Stimulated activated CD8-positive, alpha-beta memory T cell treated with anti-CD3 and anti-CD28 coated beads, Interleukin-15, amount 100 ng/mL, for 24 hours (primary cell): ENCODE measurements around the gene WDR5.
"Not testable (repeated sequence)": the region's sequence is repeated elsewhere in the genome, so short reads cannot be mapped to it uniquely, and the experiment has no call there.

Experiments used
- DNase-seq: peaks from one replicate; pipeline ENCODE4 v3.0.0-alpha.2; 2020; ENCODE audit warnings: low read depth

Gene WDR5

GRCh38 chr9:134135343-134136117, at the start of gene WDR5:
Gene WDR5 (plus strand): TSS chr9:134136082. CDS start chr9:134139878, 3,796 bp downstream.
- DNase-seq: peak; percentile 88

DNA sequence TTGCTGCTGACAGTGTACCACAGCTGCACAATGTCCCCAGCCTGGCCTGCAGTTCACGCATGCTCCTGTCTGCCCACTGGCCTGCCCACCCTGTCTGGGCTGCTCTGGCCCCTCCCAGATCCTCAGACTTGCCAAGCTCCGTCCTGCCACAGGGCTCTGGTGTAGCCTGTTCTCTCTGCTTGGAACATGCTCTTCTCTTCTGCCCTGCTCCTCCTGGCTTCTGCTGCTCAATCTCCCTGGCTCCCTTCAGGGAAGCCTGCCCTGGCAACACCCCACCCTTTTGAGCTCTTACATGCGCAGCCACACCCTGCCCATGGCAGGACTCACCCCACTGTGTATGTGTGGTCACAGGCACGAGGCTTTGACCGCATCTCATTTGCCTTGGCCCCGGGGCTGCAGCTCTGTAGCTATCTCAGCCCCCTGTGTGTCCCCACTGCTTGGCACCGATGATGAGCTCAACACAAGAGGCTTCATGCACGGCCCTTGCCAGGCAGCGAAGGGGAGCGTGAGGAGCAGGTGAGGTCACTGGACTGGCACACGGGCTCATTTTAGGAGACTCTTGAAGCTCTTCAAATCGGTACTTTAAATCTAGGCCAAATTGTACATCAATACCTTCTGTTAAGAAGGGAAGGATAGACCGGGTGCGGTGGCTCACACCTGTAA, 47.7 kb upstream of the WDR5 start:
- no peak for DNase-seq

DNA sequence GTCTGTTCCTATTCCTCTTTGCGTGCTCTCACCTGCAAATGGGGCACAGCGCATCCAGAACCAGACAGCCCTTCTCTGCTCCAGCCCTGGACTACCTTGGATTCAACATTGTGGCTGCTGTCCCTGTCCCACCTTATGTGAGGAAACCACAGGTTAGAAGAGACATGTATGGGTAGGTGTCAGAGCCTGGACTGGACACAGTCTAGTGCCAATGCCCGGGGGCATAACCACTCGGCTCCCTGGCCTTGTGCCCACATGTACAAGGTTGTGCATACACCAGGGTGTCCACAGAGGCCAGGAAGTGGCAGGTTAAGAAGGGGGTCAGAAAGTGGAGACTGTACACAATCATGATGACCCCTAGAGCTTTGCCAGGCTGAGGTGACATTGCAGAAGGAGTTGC, 45.9 kb upstream of the WDR5 start:
- no peak for DNase-seq

GRCh38 chr9:134099123-134099761, 36.6 kb upstream of the WDR5 start:
- DNase-seq: no peak

DNA sequence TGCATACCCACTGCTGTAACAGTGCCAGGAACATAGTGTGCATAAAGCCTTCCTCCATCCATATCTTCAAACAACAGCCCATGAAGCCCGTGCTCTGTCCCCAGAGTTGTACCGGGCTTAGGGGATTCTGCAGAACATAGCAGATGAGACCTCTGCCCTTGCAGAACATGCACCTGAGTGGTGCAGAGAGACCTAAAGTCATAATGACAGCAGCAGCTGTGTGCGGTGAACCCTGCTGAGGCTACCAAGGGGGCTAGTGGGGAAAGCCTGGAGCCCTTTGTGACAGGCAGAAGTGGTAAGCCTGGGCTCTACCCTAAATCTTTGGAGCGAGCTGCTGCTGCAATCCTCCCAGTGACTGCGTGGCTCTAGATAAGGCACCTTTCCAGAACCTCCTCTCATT, 35.8 kb upstream of the WDR5 start:
- DNase-seq: no peak

DNA sequence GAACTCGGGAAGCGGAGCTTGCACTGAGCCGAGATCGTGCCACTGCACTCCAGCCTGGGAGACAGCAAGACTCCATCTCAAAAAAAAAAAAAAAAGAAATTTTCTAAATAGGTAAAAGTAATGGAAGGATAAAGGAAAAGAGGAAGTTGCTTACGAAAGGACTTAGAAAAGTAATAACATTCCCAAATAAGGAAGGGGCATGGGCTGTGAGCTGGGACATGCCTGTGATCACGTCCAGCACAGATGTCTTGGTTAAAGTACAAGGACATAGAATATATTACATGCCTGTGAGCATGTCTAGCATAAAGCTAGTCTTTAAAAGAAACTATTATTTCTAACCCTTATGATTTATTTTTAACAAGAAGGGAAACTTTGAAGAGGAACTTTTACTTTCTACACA, 34.7 kb upstream of the WDR5 start:
- DNase-seq: not testable (repeated sequence)

DNA sequence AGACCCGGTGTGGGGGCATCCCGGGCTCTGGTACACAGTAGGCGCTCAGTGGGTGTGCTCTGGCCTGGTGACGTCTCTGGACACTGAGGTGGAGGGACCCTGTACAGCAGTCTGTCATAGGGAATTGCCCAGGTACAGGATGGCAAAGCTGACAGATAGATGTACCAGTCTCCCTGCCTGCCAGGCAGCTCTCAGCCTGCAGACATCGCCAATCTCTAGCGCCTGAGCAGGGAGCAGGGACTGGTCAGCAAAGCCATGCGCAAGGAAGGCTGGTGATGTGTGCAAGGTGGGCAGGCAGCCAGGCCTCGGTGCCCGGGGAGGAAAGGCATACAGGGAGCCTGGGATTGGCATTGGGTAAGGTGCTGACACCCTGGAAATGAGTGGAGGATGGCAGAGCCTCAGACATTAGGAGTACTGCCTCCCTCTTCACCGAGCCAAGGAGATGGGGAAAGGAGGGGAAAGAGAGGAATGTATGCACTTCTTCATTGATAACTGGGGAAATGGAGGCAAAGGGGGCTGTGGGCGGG, 34.2 kb upstream of the WDR5 start:
- DNase-seq: no peak

- DNase-seq: no peak
These were observed 32.4 kb upstream of the WDR5 start for GRCh38 chr9:134103391-134103998.

- no peak for DNase-seq
These were observed 24.8 kb upstream of the WDR5 start for GRCh38 chr9:134111064-134111463.

GRCh38 chr9:134112561-134112960, 23.3 kb upstream of the WDR5 start:
- DNase-seq: no peak

DNA sequence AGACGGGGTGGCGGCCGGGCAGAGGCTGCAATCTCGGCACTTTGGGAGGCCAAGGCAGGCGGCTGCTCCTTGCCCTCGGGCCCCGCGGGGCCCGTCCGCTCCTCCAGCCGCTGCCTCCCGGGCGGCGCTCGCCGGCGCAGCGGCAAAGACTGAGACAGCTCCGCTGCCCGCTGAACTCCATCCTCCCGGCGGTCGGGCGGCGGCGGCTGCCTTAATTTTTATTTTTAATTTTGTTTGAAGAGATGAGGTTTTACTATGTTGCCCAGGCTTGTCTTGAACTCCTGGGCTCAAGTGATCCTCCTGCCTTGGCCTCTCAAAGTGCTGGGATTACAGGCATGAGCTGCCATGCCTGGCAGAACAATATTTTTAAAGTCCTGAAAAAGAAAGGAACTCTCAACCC, 16.9 kb upstream of the WDR5 start:
- DNase-seq: not testable (repeated sequence)

- DNase-seq: no peak
These were observed 12.1 kb upstream of the WDR5 start for GRCh38 chr9:134123764-134124128.

DNA sequence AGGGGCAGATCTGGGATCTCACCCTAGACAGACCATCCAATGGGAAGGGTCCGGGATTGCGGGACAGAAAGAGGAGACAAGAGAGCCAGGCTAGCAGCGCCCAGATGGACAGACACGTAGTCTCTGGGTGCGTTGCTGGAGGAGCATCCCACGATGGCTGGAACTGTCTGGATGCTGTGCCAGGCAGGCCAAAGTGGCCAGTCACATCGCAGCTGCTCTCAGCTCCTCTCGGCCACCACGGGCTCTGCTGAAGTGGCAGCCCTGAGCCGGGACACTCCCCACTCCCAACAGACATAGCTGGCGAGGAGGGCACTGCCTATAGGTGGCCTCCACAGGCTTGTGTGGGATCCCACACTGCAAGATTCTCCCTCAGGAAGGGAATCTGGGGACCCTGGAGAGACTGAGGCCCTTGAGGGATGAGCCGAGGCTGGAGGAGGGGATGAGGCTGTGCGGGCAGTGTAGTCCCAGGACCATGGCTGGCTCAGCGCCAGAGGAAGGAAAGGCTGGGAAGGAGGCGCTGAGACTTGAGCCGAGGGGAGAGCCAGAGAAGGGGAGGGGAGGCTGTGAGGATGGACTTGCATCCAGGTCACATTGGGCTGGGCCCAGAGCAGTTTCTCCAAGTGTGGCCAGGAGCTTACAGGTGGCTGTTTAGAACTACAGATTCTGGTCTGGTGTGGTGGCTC, 10.3 kb upstream of the WDR5 start:
- no peak for DNase-seq

- DNase-seq: no peak
These were observed 9.5 kb upstream of the WDR5 start for GRCh38 chr9:134126373-134126772.

- no peak for DNase-seq
These were observed 8.8 kb upstream of the WDR5 start for GRCh38 chr9:134127065-134127580.

GRCh38 chr9:134127616-134128015, 8.3 kb upstream of the WDR5 start:
- no peak for DNase-seq

- DNase-seq: no peak
These were observed 6.9 kb upstream of the WDR5 start for GRCh38 chr9:134128727-134129679.

GRCh38 chr9:134130503-134131375, 5.1 kb upstream of the WDR5 start:
- DNase-seq: no peak

- no peak for DNase-seq
These were observed 4.2 kb upstream of the WDR5 start for GRCh38 chr9:134131471-134132207.
